ENCODE results near the gene SYTL2.

Gene SYTL2

DNA sequence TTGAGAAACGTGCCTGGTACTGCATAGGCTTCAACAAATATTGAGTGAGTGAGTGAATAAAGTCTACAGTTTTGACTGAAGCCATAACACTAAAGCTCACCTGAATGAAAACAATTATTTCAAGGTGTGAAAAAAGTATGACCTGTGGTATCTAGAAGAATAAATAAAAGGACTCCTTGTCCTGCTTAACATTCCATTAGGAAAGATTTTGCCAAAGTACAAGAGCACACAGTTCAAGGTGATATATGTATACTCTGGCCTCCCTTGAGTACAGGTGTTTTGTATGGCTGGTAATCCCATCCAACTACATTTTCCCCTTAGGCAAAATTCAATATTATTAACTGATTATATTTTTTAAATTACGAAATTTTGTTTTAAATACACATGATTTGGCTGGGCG is 144.3 kb downstream of the SYTL2 start:
- Histone ChIP-seq H2BK15ac (replicated peaks; ENCODE audit: low read depth) (no peak overlapping the region), H2BK5ac (ENCODE audit: low read length) (no peak overlapping the region), H2AK5ac (ENCODE audit: low read length) (no peak overlapping the region), H3K4me3 (ENCODE audit: low read length) (no peak overlapping the region), H3K79me2 (ENCODE audit: control insufficient read depth, insufficient read depth, low read length) (peaks cover 29% of the 10 kb centered on the region), H3K27ac (ENCODE audit: low read depth, low read length) (no peak overlapping the region), H3K4me2 (ENCODE audit: low read length) (no peak overlapping the region), H4K5ac (ENCODE audit: low read length) (no peak overlapping the region), H3K56ac (ENCODE audit: low read length) (no peak overlapping the region), H3K27me3 (ENCODE audit: insufficient read depth, low read length, poor library complexity) (no peaks in the 10 kb centered on the region), H3K4ac (ENCODE audit: low read depth, low read length) (no peak overlapping the region), H3K4me1 (ENCODE audit: control insufficient read depth, low read depth, low read length) (no peaks in the 10 kb centered on the region), H3K79me1 (ENCODE audit: low read length) (no peaks in the 10 kb centered on the region), H4K8ac (ENCODE audit: low read depth, low read length) (no peak overlapping the region), H3K23ac (ENCODE audit: low read length) (no peak overlapping the region), H3K36me3 (ENCODE audit: control insufficient read depth, insufficient read depth, low read length) (no peaks in the 10 kb centered on the region), H2BK120ac (ENCODE audit: low read depth, low read length) (no peak overlapping the region), H3K9ac (ENCODE audit: low read length) (no peak overlapping the region), H3K18ac (ENCODE audit: low read length) (no peak overlapping the region)
- DNase-seq, result no peak
- no CpG with 5 or more reads among the region's 3 CpGs for WGBS (ENCODE audit: extremely low coverage, insufficient coverage, low lambda C conversion rate)

DNA sequence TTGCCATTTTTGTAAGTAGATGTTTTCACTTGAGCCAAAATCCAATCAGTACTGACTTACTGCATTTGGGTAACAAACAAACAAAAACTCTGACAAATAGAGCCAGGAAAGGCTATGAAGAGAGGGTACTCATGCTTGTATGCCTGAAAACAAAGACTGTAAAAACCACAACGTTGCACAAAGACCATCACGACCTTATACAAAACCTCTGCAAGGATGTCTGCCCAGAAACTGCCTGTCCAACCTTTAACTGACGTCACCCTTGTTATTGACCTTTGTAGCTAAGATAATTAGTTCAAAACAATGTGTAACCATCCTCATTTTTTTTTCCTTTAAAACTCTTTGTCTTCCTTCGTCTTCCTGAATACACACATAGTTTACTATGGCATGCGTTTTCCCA is 145.2 kb downstream of the SYTL2 start:
- Histone ChIP-seq H3K9ac (ENCODE audit: low read length) (peak overlapping the region; percentile 29), H2AK5ac (ENCODE audit: low read length) (no peak overlapping the region), H4K5ac (ENCODE audit: low read length) (peak overlapping the region; percentile 95), H3K4me3 (ENCODE audit: low read length) (no peak overlapping the region), H2BK5ac (ENCODE audit: low read length) (no peak overlapping the region), H3K79me2 (ENCODE audit: control insufficient read depth, insufficient read depth, low read length) (peaks cover 31% of the 10 kb centered on the region), H3K27me3 (ENCODE audit: insufficient read depth, low read length, poor library complexity) (no peaks in the 10 kb centered on the region), H3K4ac (ENCODE audit: low read depth, low read length) (no peak overlapping the region), H3K23ac (ENCODE audit: low read length) (no peak overlapping the region), H3K4me1 (ENCODE audit: control insufficient read depth, low read depth, low read length) (no peaks in the 10 kb centered on the region), H3K56ac (ENCODE audit: low read length) (peak overlapping the region; percentile 37), H3K4me2 (ENCODE audit: low read length) (no peak overlapping the region), H4K8ac (ENCODE audit: low read depth, low read length) (no peak overlapping the region), H3K79me1 (ENCODE audit: low read length) (no peaks in the 10 kb centered on the region), H2BK15ac (replicated peaks; ENCODE audit: low read depth) (peak overlapping the region; percentile 25), H2BK120ac (ENCODE audit: low read depth, low read length) (no peak overlapping the region), H3K36me3 (ENCODE audit: control insufficient read depth, insufficient read depth, low read length) (no peaks in the 10 kb centered on the region), H3K27ac (ENCODE audit: low read depth, low read length) (no peak overlapping the region), H3K18ac (ENCODE audit: low read length) (no peak overlapping the region)
- DNase-seq, result no peak
- WGBS (ENCODE audit: extremely low coverage, insufficient coverage, low lambda C conversion rate), result no CpG with 5 or more reads among the region's 5 CpGs

DNA sequence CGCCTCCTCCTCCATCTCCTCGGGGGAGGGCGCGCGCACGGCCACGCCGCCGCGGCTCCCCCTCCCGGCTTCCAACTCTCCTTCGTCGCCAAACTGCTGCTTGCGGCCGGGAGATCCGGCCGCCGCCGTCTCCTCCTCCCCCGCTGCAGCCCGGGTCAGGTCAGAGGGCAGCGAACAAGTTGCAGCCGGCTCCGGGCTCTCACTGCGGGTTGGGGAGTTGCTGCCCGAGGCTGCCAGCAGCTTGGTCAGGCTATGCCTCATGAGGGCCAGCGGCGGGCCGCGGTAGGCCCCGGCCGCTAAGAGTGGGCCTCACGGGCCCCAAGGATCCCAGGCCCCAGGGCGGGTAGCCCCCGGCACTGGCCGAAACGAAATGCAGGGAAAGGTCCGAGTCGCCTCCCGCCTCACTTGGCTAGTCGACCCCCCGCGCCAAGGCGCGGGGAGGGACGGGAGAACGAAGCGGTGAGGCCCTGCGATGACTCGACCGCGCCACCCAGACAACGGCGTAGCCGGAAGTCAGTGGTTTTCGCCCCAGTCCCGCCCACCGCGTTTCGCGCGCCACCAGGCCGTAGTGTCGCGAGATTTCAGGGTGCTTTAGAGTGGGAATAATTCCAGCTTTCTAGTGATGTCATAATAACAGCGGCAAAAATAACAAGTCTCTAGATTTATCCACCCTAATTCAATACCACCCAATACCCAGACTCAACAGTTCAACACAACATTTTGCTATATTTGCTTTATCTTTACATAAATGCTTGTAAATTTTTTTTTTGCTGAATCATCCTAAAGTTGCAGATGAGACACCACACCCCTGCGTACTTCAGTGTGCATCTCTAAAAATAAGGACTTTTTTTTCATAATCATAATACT is 146.1 kb downstream of the SYTL2 start, which contains the start of gene CREBZF:
TSS of gene CREBZF (minus strand) at position 515 of the 867 bp plus-strand sequence. CDS start at position 261, 254 bp downstream.
- Histone ChIP-seq H3K27me3 (ENCODE audit: insufficient read depth, low read length, poor library complexity) (no peaks in the 10 kb centered on the region), H3K4ac (ENCODE audit: low read depth, low read length) (peak within 1 kb of the TSS; percentile 64), H4K8ac (ENCODE audit: low read depth, low read length) (peak within 1 kb of the TSS; percentile 96), H2AK5ac (ENCODE audit: low read length) (no peak within 1 kb of the TSS), H3K23ac (ENCODE audit: low read length) (peak within 1 kb of the TSS; percentile 99), H3K56ac (ENCODE audit: low read length) (peak within 1 kb of the TSS; percentile 100), H4K5ac (ENCODE audit: low read length) (peak within 1 kb of the TSS; percentile 95), H3K4me3 (ENCODE audit: low read length) (peak within 1 kb of the TSS; percentile 80), H3K9ac (ENCODE audit: low read length) (peak within 1 kb of the TSS; percentile 90), H3K27ac (ENCODE audit: low read depth, low read length) (peak within 1 kb of the TSS; percentile 99), H3K79me2 (ENCODE audit: control insufficient read depth, insufficient read depth, low read length) (peaks cover 34% of the 10 kb centered on the region), H3K18ac (ENCODE audit: low read length) (peak within 1 kb of the TSS; percentile 99), H3K36me3 (ENCODE audit: control insufficient read depth, insufficient read depth, low read length) (no peaks in the 10 kb centered on the region), H3K79me1 (ENCODE audit: low read length) (no peaks in the 10 kb centered on the region), H3K4me1 (ENCODE audit: control insufficient read depth, low read depth, low read length) (no peaks in the 10 kb centered on the region), H3K4me2 (ENCODE audit: low read length) (peak within 1 kb of the TSS; percentile 99), H2BK5ac (ENCODE audit: low read length) (peak within 1 kb of the TSS; percentile 80), H2BK15ac (replicated peaks; ENCODE audit: low read depth) (peak within 1 kb of the TSS; percentile 25), H2BK120ac (ENCODE audit: low read depth, low read length) (no peak within 1 kb of the TSS)
- no CpG with 5 or more reads among the region's 67 CpGs for WGBS (ENCODE audit: extremely low coverage, insufficient coverage, low lambda C conversion rate)
- DNase-seq, result peak; percentile 97

- H3K4me3 ChIP-seq (ENCODE audit: low read length), result peak overlapping the region; percentile 80
- no peaks in the 10 kb centered on the region for H3K79me1 ChIP-seq (ENCODE audit: low read length)
- H2BK15ac ChIP-seq (replicated peaks; ENCODE audit: low read depth), result no peak overlapping the region
- peak overlapping the region; percentile 99 for H3K18ac ChIP-seq (ENCODE audit: low read length)
- peak overlapping the region; percentile 90 for H3K9ac ChIP-seq (ENCODE audit: low read length)
- H3K4me1 ChIP-seq (ENCODE audit: control insufficient read depth, low read depth, low read length), result no peaks in the 10 kb centered on the region
- H3K27ac ChIP-seq (ENCODE audit: low read depth, low read length), result peak overlapping the region; percentile 99
- peak overlapping the region; percentile 99 for H3K23ac ChIP-seq (ENCODE audit: low read length)
- no peaks in the 10 kb centered on the region for H3K36me3 ChIP-seq (ENCODE audit: control insufficient read depth, insufficient read depth, low read length)
- no peaks in the 10 kb centered on the region for H3K27me3 ChIP-seq (ENCODE audit: insufficient read depth, low read length, poor library complexity)
- peak overlapping the region; percentile 80 for H2BK5ac ChIP-seq (ENCODE audit: low read length)
- no peak overlapping the region for H2AK5ac ChIP-seq (ENCODE audit: low read length)
- H2BK120ac ChIP-seq (ENCODE audit: low read depth, low read length), result no peak overlapping the region
- H3K4ac ChIP-seq (ENCODE audit: low read depth, low read length), result peak overlapping the region; percentile 64
- peak overlapping the region; percentile 100 for H3K56ac ChIP-seq (ENCODE audit: low read length)
- peak; percentile 89 for DNase-seq
- H4K5ac ChIP-seq (ENCODE audit: low read length), result no peak overlapping the region
- WGBS (ENCODE audit: extremely low coverage, insufficient coverage, low lambda C conversion rate), result no CpG with 5 or more reads among the region's 73 CpGs
- peak overlapping the region; percentile 99 for H3K4me2 ChIP-seq (ENCODE audit: low read length)
- H3K79me2 ChIP-seq (ENCODE audit: control insufficient read depth, insufficient read depth, low read length), result peaks cover 36% of the 10 kb centered on the region
- H4K8ac ChIP-seq (ENCODE audit: low read depth, low read length), result no peak overlapping the region
These were observed 147.0 kb downstream of the SYTL2 start for GRCh38 chr11:85663753-85664614.

- Histone ChIP-seq H3K18ac (ENCODE audit: low read length) (no peak overlapping the region), H3K27me3 (ENCODE audit: insufficient read depth, low read length, poor library complexity) (no peaks in the 10 kb centered on the region), H3K56ac (ENCODE audit: low read length) (peak overlapping the region; percentile 100), H3K4me2 (ENCODE audit: low read length) (peak overlapping the region; percentile 99), H3K27ac (ENCODE audit: low read depth, low read length) (no peak overlapping the region), H3K23ac (ENCODE audit: low read length) (no peak overlapping the region), H3K36me3 (ENCODE audit: control insufficient read depth, insufficient read depth, low read length) (no peaks in the 10 kb centered on the region), H3K4me3 (ENCODE audit: low read length) (peak overlapping the region; percentile 80), H3K4me1 (ENCODE audit: control insufficient read depth, low read depth, low read length) (no peaks in the 10 kb centered on the region), H3K79me2 (ENCODE audit: control insufficient read depth, insufficient read depth, low read length) (peaks cover 38% of the 10 kb centered on the region), H4K5ac (ENCODE audit: low read length) (no peak overlapping the region), H2BK15ac (replicated peaks; ENCODE audit: low read depth) (no peak overlapping the region), H3K4ac (ENCODE audit: low read depth, low read length) (no peak overlapping the region), H2AK5ac (ENCODE audit: low read length) (no peak overlapping the region), H3K79me1 (ENCODE audit: low read length) (no peaks in the 10 kb centered on the region), H4K8ac (ENCODE audit: low read depth, low read length) (no peak overlapping the region), H3K9ac (ENCODE audit: low read length) (peak overlapping the region; percentile 90), H2BK5ac (ENCODE audit: low read length) (no peak overlapping the region), H2BK120ac (ENCODE audit: low read depth, low read length) (no peak overlapping the region)
- WGBS (ENCODE audit: extremely low coverage, insufficient coverage, low lambda C conversion rate), result no CpG with 5 or more reads among the region's 10 CpGs
- DNase-seq, result no peak
These were observed 147.7 kb downstream of the SYTL2 start for GRCh38 chr11:85663080-85663752.

Data from mesendoderm (in vitro differentiated cells).